HepG2 (cell line): Measurements from ENCODE around the gene ZNF655. TPM values are rescaled to one million over a fixed set of nuclear protein-coding genes. Genes with fewer than 3 reads are reported as not detected.

ENCODE experiments used
- AGO2 ChIP-seq: fragments of 200-400 bp; formaldehyde crosslinking; optimal IDR thresholded peaks from 2 replicates; pipeline ENCODE3; 2017; ENCODE audit warnings: mild to moderate bottlenecking, low read depth, low read length, moderate library complexity
- AKNA ChIP-seq: sonication (generic); formaldehyde crosslinking; IDR thresholded peaks from 2 replicates; pipeline ENCODE4 v1.4.0; 2020; ENCODE audit warnings: missing genetic modification reagents, borderline replicate concordance
- ARHGAP35 ChIP-seq: sonication (generic); formaldehyde crosslinking; IDR thresholded peaks from 2 replicates; pipeline ENCODE4 v1.9.0; 2022; ENCODE audit warnings: mild to moderate bottlenecking, inconsistent platforms, moderate library complexity, missing genetic modification reagents, borderline replicate concordance
- CAMTA2 ChIP-seq: sonication (generic); formaldehyde crosslinking; IDR thresholded peaks from 2 replicates; pipeline ENCODE4 v1.4.0; 2020; ENCODE audit warnings: mild to moderate bottlenecking, missing genetic modification reagents, borderline replicate concordance
- ETV5 ChIP-seq: IDR thresholded peaks from 2 replicates; pipeline ENCODE4 v1.6.1; 2018; ENCODE audit warnings: missing biosample characterization, missing genetic modification reagents, inconsistent platforms, borderline replicate concordance
- GTF2F1 ChIP-seq: fragments of 150-350 bp; IDR thresholded peaks from 2 replicates; pipeline ENCODE4 v1.6.1; 2014; ENCODE audit warnings: low read length
- HES4 ChIP-seq: sonication (generic); formaldehyde crosslinking; IDR thresholded peaks from 2 replicates; pipeline ENCODE4 v1.9.0; 2021; ENCODE audit warnings: mild to moderate bottlenecking, missing genetic modification reagents, borderline replicate concordance
- RXRB ChIP-seq: IDR thresholded peaks from 2 replicates; pipeline ENCODE4 v1.6.1; 2016; ENCODE audit warnings: borderline replicate concordance, missing genetic modification reagents, missing compliant biosample characterization
- SALL2 ChIP-seq: sonication (generic); formaldehyde crosslinking; IDR thresholded peaks from 2 replicates; pipeline ENCODE4 v1.8.1; 2023; ENCODE audit warnings: mild to moderate bottlenecking, missing genetic modification reagents, inconsistent platforms
- STAG1 ChIP-seq: sonication (generic); formaldehyde crosslinking; IDR thresholded peaks from 2 replicates; pipeline ENCODE4 v1.4.0; 2020; ENCODE audit warnings: missing genetic modification reagents
- ZNF407 ChIP-seq: sonication (generic); formaldehyde crosslinking; IDR thresholded peaks from one replicate; pipeline ENCODE4 v1.5.1; 2020; ENCODE audit warnings: mild to moderate bottlenecking, missing genetic modification reagents; ENCODE audit errors: not compliant biosample characterization
- ZNF577 ChIP-seq: sonication (generic); formaldehyde crosslinking; IDR thresholded peaks from 2 replicates; pipeline ENCODE4 v1.4.0; 2020; ENCODE audit warnings: mild to moderate bottlenecking, low read depth, missing genetic modification reagents, borderline replicate concordance
- ZNF607 ChIP-seq: sonication (generic); formaldehyde crosslinking; IDR thresholded peaks from 2 replicates; pipeline ENCODE4 v1.5.1; 2020; ENCODE audit warnings: missing genetic modification reagents, mild to moderate bottlenecking, borderline replicate concordance
- ZNF639 ChIP-seq: conservative IDR thresholded peaks from 2 replicates; pipeline ENCODE4 v1.6.1; 2018; ENCODE audit warnings: missing genetic modification reagents
- polyA plus RNA-seq, 8 experiments: library from polyadenylated mRNA; depleted of rRNA in 3 of 8; stranded (reverse) in 7 of 8; unstranded in 1 of 8; fragments of >200 nt; fragmentation: Illumina TruSeq in 4 of 8; extraction: Trizol in 4 of 8; gene quantifications; 2 replicates each; pipeline versions ENCODE4 v1.2.1 to v1.2.3, GENCODE V29; 2011 to 2016; ENCODE audit warnings: low read depth in 4 of 8, missing spikeins in 1 of 8, mixed read lengths in 1 of 8; ENCODE audit not compliant: insufficient read depth in 1 of 8
- total RNA-seq, 5 experiments: library from RNA; depleted of rRNA; stranded (reverse); fragments of >200 nt; fragmentation: Illumina TruSeq; extraction: Trizol; gene quantifications; 2 replicates each; pipeline ENCODE4 v1.2.3, GENCODE V29; 2016; ENCODE audit warnings: low read depth in 1 of 5

Gene ZNF655
- total and polyA plus RNA-seq, 2 of the 13 experiments (the other 11 are each of a cell fraction or from before 2014, with no cell fraction given) = 53.4 to 75.6 TPM

- TF ChIP-seq SALL2 (CRISPR knock-in tag) (0 out of 2 replicates have a peak, but pooled peaks have one; percentile 27), ZNF577 (CRISPR knock-in tag) (no peak), CAMTA2 (CRISPR knock-in tag) (no peak), AGO2 (peak; percentile 84), RXRB (peak; percentile 73; the same call in 1 of the 2 replicates), GTF2F1 (no peak), AKNA (CRISPR knock-in tag) (no peak), HES4 (CRISPR knock-in tag) (peak; percentile 43; the same call in 1 of the 2 replicates), ZNF407 (CRISPR knock-in tag) (peak; percentile 59), ZNF607 (peak; percentile 14; the same call in 1 of the 2 replicates), ARHGAP35 (CRISPR knock-in tag) (no peak), ETV5 (CRISPR knock-in tag) (peak; percentile 77), STAG1 (CRISPR knock-in tag) (no peak; the same call in 1 of the 2 replicates), ZNF639 (0 out of 2 replicates have a peak, but pooled peaks have one; percentile 55)
Observed at GRCh38 chr7:99551767-99552463, 6.5 kb upstream of the ZNF655 start, which contains the start of gene FAM200A (continued).
